ENCODE measurements around the gene DCC. TPM values are rescaled to one million over a fixed set of nuclear protein-coding genes. Genes with fewer than 3 reads are reported as not detected.

The DCC gene
- polyA plus RNA-seq, 2 of the 4 experiments (the other 2 are of a cell fraction), result 0.12 TPM; not detected in 1

DNA sequence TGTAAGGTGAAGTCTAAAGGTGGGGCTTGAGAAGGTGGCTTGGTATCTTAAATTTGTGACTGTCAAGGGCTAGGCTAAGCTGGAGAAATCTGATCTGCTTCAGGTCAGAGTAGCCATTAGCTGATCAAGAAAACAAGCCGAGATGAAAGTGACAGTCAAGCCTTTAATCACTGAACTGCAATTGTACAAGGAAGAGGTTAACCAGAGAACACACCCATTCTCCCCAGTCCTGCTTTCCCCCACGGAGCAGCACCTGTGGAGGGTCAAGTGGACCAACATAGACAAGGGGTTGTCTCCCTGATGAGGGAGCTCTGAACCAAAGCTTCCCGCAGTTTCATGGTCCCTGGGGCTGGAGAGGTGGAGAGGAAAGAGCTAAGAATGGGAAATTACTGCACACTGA is 901.2 kb downstream of the DCC start:
- ChIA-PET CTCF (no interaction called here), POLR2A (no interaction called here)
- no peak overlapping the region for H3K4me3 ChIP-seq
- ATAC-seq, result no peak
- H3K27ac ChIP-seq, result no peak overlapping the region
- H3K9me3 ChIP-seq, result no peaks in the 10 kb centered on the region
- TF ChIP-seq GATA3 (IDR thresholded peaks at IDR 0.05; ENCODE audit: borderline replicate concordance) (no peak), TP53 (CRISPR knock-in tag; IDR thresholded peaks at IDR 0.05) (no peak), EHMT2 (IDR thresholded peaks at IDR 0.05; ENCODE audit: low read depth) (no peak), NR3C1 (IDR thresholded peaks at IDR 0.05) (no peak), CHD2 (IDR thresholded peaks at IDR 0.05; ENCODE audit: low read length, partially characterized antibody) (no peak), RFX5 (IDR thresholded peaks at IDR 0.05) (no peak), MAZ (IDR thresholded peaks at IDR 0.05; ENCODE audit: borderline replicate concordance, low read depth, low read length) (no peak), ZC3H11A (IDR thresholded peaks at IDR 0.05) (no peak), POLR2AphosphoS2 (conservative IDR thresholded peaks at IDR 0.05; ENCODE audit: low read length) (no peak)
- TF ChIP-seq, protein P1, sequence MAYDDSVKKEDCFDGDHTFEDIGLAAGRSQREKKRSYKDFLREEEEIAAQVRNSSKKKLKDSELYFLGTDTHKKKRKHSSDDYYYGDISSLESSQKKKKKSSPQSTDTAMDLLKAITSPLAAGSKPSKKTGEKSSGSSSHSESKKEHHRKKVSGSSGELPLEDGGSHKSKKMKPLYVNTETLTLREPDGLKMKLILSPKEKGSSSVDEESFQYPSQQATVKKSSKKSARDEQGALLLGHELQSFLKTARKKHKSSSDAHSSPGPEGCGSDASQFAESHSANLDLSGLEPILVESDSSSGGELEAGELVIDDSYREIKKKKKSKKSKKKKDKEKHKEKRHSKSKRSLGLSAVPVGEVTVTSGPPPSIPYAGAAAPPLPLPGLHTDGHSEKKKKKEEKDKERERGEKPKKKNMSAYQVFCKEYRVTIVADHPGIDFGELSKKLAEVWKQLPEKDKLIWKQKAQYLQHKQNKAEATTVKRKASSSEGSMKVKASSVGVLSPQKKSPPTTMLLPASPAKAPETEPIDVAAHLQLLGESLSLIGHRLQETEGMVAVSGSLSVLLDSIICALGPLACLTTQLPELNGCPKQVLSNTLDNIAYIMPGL (CRISPR knock-in tag; IDR thresholded peaks at IDR 0.05; ENCODE audit: borderline replicate concordance), result no peak
- TF ChIP-seq, protein P2, sequence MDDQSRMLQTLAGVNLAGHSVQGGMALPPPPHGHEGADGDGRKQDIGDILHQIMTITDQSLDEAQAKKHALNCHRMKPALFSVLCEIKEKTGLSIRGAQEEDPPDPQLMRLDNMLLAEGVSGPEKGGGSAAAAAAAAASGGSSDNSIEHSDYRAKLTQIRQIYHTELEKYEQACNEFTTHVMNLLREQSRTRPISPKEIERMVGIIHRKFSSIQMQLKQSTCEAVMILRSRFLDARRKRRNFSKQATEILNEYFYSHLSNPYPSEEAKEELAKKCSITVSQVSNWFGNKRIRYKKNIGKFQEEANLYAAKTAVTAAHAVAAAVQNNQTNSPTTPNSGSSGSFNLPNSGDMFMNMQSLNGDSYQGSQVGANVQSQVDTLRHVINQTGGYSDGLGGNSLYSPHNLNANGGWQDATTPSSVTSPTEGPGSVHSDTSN (IDR thresholded peaks at IDR 0.05), result no peak
- TF ChIP-seq, protein P3, sequence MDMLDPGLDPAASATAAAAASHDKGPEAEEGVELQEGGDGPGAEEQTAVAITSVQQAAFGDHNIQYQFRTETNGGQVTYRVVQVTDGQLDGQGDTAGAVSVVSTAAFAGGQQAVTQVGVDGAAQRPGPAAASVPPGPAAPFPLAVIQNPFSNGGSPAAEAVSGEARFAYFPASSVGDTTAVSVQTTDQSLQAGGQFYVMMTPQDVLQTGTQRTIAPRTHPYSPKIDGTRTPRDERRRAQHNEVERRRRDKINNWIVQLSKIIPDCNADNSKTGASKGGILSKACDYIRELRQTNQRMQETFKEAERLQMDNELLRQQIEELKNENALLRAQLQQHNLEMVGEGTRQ (IDR thresholded peaks at IDR 0.05), result no peak
- 3% methylated on average over 3 of the region's 3 CpGs for WGBS (ENCODE audit: missing lambda C conversion rate)
- no peak for DNase-seq (ENCODE audit: low read depth in 1 of 2, low spot score in 1 of 2)
- no peaks in the 10 kb centered on the region for H3K4me1 ChIP-seq
- no peak overlapping the region for H3K4me2 ChIP-seq
- no peak for FAIRE-seq

DNA sequence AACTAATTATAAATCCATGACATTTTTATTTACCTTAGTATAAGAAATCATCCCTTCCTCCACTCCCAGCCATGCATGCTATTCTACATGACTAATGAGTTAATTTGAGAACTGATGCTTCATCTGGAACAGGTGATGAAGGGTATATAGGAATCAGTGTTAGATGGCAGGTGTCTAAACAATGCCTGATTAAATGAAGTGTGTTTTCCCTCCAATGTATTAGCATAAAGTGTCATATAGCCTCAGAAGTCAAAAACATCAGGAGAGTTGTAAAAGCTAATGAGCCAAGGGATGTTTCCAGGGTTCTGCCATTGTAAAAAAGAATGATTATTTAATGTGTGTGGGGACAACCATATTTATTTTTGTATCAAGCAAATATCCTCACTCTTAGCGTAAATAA is 913.8 kb downstream of the DCC start:
- 0% methylated on average over 1 of the region's 1 CpG for WGBS (ENCODE audit: missing lambda C conversion rate)
- no peaks in the 10 kb centered on the region for H3K4me1 ChIP-seq
- no peak for TF ChIP-seq TFCP2L1 (CRISPR knock-in tag; IDR thresholded peaks at IDR 0.05)
- TF ChIP-seq FOSB (CRISPR knock-in tag; IDR thresholded peaks at IDR 0.05), result no peak
- TF ChIP-seq HOXA7 (CRISPR knock-in tag; IDR thresholded peaks at IDR 0.05), result no peak
- no peak overlapping the region for H3K4me2 ChIP-seq
- DNase-seq (ENCODE audit: low read depth in 1 of 2, low spot score in 1 of 2) (no peak), FAIRE-seq (no peak), ATAC-seq (no peak)
- no peaks in the 10 kb centered on the region for H3K9me3 ChIP-seq
- H3K4me3 ChIP-seq, result no peak overlapping the region
- CTCF ChIA-PET, result no interaction called here
- POLR2A ChIA-PET, result no interaction called here
- H3K27ac ChIP-seq, result no peak overlapping the region

DNA sequence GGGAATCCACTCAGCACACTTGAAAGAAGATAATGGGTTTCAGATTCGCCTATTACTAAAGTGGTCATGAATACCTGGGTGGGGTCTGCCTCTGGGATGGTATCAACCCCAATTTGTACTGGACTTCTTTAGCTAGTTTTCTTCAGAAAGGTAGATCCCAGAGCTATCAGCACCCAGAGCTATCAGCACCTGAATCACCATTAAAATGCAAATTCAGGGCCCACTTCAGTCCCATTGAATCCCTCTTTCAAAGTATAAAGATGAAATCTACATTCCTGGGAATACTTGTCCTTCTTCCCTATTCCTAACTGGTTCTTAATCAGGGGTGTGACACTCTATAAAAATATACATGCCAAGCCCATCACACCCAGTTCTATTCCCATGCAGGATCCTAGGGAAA is 914.3 kb downstream of the DCC start:
- 0% methylated on average over 1 of the region's 1 CpG for WGBS (ENCODE audit: missing lambda C conversion rate)
- TF ChIP-seq ZSCAN20 (CRISPR knock-in tag; IDR thresholded peaks at IDR 0.05) (no peak), HOXA7 (CRISPR knock-in tag; IDR thresholded peaks at IDR 0.05) (no peak), FOXS1 (CRISPR knock-in tag; IDR thresholded peaks at IDR 0.05) (no peak), RNF2 (IDR thresholded peaks at IDR 0.05; ENCODE audit: borderline replicate concordance, low read depth) (no peak), MYC (IDR thresholded peaks at IDR 0.05; ENCODE audit: borderline replicate concordance, low read length) (no peak), HDAC2 (IDR thresholded peaks at IDR 0.05) (no peak), TFCP2L1 (CRISPR knock-in tag; IDR thresholded peaks at IDR 0.05) (no peak), HOXB5 (CRISPR knock-in tag; IDR thresholded peaks at IDR 0.05) (no peak), CEBPB (IDR thresholded peaks at IDR 0.05) (no peak), NR3C1 (IDR thresholded peaks at IDR 0.05) (no peak), PHF8 (IDR thresholded peaks at IDR 0.05; ENCODE audit: borderline replicate concordance, low read depth) (no peak)
- TF ChIP-seq, protein P2 (IDR thresholded peaks at IDR 0.05), result no peak
- TF ChIP-seq, protein P4, sequence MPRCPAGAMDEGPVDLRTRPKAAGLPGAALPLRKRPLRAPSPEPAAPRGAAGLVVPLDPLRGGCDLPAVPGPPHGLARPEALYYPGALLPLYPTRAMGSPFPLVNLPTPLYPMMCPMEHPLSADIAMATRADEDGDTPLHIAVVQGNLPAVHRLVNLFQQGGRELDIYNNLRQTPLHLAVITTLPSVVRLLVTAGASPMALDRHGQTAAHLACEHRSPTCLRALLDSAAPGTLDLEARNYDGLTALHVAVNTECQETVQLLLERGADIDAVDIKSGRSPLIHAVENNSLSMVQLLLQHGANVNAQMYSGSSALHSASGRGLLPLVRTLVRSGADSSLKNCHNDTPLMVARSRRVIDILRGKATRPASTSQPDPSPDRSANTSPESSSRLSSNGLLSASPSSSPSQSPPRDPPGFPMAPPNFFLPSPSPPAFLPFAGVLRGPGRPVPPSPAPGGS (IDR thresholded peaks at IDR 0.05), result no peak
- H3K4me1 ChIP-seq, result no peaks in the 10 kb centered on the region
- DNase-seq (ENCODE audit: low read depth in 1 of 2, low spot score in 1 of 2), result no peak
- CTCF ChIA-PET, result no interaction called here
- POLR2A ChIA-PET, result no interaction called here
- H3K4me2 ChIP-seq, result no peak overlapping the region
- no peak for FAIRE-seq
- no peak overlapping the region for H3K27ac ChIP-seq
- H3K4me3 ChIP-seq, result no peak overlapping the region
- ATAC-seq, result no peak
- H3K9me3 ChIP-seq, result no peaks in the 10 kb centered on the region

Data from A549 (cell line).